Endothelial cell of umbilical vein (primary cell): ENCODE results near the gene HMBS.

Source experiments
- CTCF ChIP-seq, 2 donors: IDR thresholded peaks; 1 replicate in 1 of 2; 2 replicates in 1 of 2; pipeline ENCODE4 v1.5.1; 2011; ENCODE audit warnings: low read length in 2 of 2, mild to moderate bottlenecking in 2 of 2, moderate library complexity in 2 of 2, control low read depth in 1 of 2, inconsistent platforms in 1 of 2, low read depth in 1 of 2; ENCODE audit not compliant: insufficient read depth in 1 of 2; ENCODE audit errors: extremely low read depth in 1 of 2
- EZH2 ChIP-seq: IDR thresholded peaks from 2 replicates; pipeline ENCODE4 v1.6.1; 2012; ENCODE audit warnings: borderline replicate concordance, low read depth, mild to moderate bottlenecking, moderate library complexity, low read length, inconsistent platforms; ENCODE audit not compliant: severe bottlenecking
- GATA2 ChIP-seq: IDR thresholded peaks from 2 replicates; pipeline ENCODE4 v1.7.0; 2011; ENCODE audit warnings: low read depth, mild to moderate bottlenecking, moderate library complexity, mixed read lengths, low read length; ENCODE audit not compliant: insufficient read length, insufficient read depth
- JUN ChIP-seq: IDR thresholded peaks from 2 replicates; pipeline ENCODE4 v1.6.1; 2011; ENCODE audit warnings: borderline replicate concordance, low read depth; ENCODE audit not compliant: insufficient read length, insufficient read depth
- MYC ChIP-seq: IDR thresholded peaks from one replicate; pipeline ENCODE4 v1.6.1; 2011; ENCODE audit warnings: mild to moderate bottlenecking, low read depth, low read length
- POLR2A ChIP-seq: IDR thresholded peaks from 2 replicates; pipeline ENCODE4 v1.6.1; 2012; ENCODE audit warnings: low read depth, mild to moderate bottlenecking, control low read depth, low read length
- POLR2AphosphoS5 ChIP-seq: IDR thresholded peaks from 2 replicates; pipeline ENCODE4 v1.6.1; 2012; ENCODE audit warnings: low read depth, mild to moderate bottlenecking, control low read depth, low read length, moderate library complexity; ENCODE audit not compliant: insufficient read depth
- TF ChIP-seq, protein P1 (sequence below): IDR thresholded peaks from 2 replicates; pipeline ENCODE4 v1.6.1; 2011; ENCODE audit not compliant: insufficient read depth, insufficient read length

DNA sequence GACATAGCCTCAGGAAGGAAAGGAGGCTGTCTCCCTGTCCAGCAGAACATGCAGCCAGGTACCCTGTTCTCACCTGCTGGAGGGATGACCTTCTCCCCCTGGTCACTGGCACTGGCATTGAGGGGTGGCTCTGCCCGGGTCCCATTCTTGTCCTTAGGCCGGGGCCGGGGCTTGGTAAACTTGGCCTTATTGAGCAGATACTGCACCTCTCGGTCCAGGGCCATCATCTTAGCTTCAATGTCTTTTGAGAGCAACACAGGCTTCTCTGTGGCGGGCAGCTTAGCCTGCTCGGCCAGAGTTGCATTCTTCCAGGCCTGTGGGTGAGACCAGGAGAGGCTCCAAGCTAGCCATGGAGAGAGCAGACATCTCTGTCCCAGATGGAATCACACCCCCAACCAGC is 38.2 kb upstream of the HMBS start:
- no peak for TF ChIP-seq CTCF (IDR thresholded peaks at IDR 0.05; ENCODE audit: extremely low read depth in 1 of 2, insufficient read depth in 1 of 2, low read depth in 1 of 2, low read length in 2 of 2)
- TF ChIP-seq POLR2A, result no peak
- no peak for TF ChIP-seq POLR2AphosphoS5
- no peak for TF ChIP-seq EZH2
- no peak for TF ChIP-seq JUN
- no peak for TF ChIP-seq MYC
- no peak for TF ChIP-seq GATA2
- TF ChIP-seq, protein P1, sequence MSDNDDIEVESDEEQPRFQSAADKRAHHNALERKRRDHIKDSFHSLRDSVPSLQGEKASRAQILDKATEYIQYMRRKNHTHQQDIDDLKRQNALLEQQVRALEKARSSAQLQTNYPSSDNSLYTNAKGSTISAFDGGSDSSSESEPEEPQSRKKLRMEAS, result no peak
